C4-2B (cell line): ENCODE data around the gene TIMM44.

ENCODE experiments used
- CTCF ChIP-seq: fragments of 450-650 bp; conservative IDR thresholded peaks from 2 replicates; pipeline ENCODE4 v1.5.1; 2017; ENCODE audit warnings: mild to moderate bottlenecking
- ZFX ChIP-seq: fragments of 450-650 bp; IDR thresholded peaks from 2 replicates; pipeline ENCODE4 v1.6.1; 2017

- TF ChIP-seq CTCF (no peak), ZFX (no peak)
Observed at GRCh38 chr19:7883796-7884570, 59.5 kb downstream of the TIMM44 start.
